ENCODE measurements around the gene HMMR. TPM values are rescaled to one million over a fixed set of nuclear protein-coding genes. Genes with fewer than 3 reads are reported as not detected.

HMMR gene
- total and polyA plus RNA-seq, 2 experiments from 2014 or later, result 77.9 to 163 TPM

DNA sequence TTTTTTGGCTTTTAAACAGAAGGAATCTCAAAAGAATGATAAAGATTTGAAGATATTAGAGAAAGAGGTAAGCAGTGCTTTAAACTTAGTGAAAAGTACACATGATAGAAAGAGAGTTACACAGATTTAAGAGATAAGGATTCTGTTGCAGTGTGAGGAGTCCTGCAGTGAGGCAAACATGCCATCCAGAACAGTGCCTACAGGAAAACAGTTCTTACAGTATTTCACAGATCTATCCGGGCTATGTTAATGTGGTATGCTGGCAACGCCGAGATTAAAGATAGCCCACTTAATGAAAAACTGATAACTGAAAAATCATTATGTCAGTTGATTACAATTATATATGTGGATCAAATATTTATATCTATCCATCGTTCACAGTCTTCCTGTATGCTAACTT lies 7.2 kb downstream of the HMMR start (continued):
- TF ChIP-seq REST (IDR thresholded peaks at IDR 0.05; ENCODE audit: unreplicated experiment) (no peak), POLR2AphosphoS5 (IDR thresholded peaks at IDR 0.05; ENCODE audit: low read depth) (no peak), ZNF462 (CRISPR knock-in tag; IDR thresholded peaks at IDR 0.05) (no peak), JUNB (IDR thresholded peaks at IDR 0.05; ENCODE audit: unreplicated experiment) (no peak), EZH2phosphoT487 (IDR thresholded peaks at IDR 0.05; ENCODE audit: unreplicated experiment) (no peak), STAT1 (IDR thresholded peaks at IDR 0.05; ENCODE audit: unreplicated experiment) (no peak), EZH2 (IDR thresholded peaks at IDR 0.05; ENCODE audit: low read depth, unreplicated experiment) (no peak)

Data from GM23338 (cell line).